ENCODE measurements around the gene DLGAP4.

GRCh38 chr20:36274181-36274841 lies 31.8 kb upstream of the DLGAP4 start:
- TF ChIP-seq EZH2 (IDR thresholded peaks at IDR 0.05; ENCODE audit: low read length): no peak
- no peak for TF ChIP-seq CTCF (optimal IDR thresholded peaks at IDR 0.05 in 1 of 3, IDR thresholded peaks at IDR 0.05 in 1 of 3, conservative IDR thresholded peaks at IDR 0.05 in 1 of 3; ENCODE audit: extremely low read depth in 1 of 3, insufficient read depth in 2 of 3, low read length in 3 of 3)
